Spinal cord (tissue), 10 donors: ENCODE results near the gene MVP. TPM values are rescaled to one million over a fixed set of nuclear protein-coding genes. Genes with fewer than 3 reads are reported as not detected.
"Not testable (repeated sequence)": the region's sequence is repeated elsewhere in the genome, so short reads cannot be mapped to it uniquely, and the experiment has no call there.

Experiments
- DNase-seq, 6 donors: peaks; one replicate each; pipeline versions ENCODE4 v3.0.0 to v3.0.0-alpha.2; 2013 to 2015; ENCODE audit warnings: low spot score in 6 of 6, low read depth in 4 of 6
- H3K27ac ChIP-seq: one replicate; pipeline ENCODE4 v1.5.1; 2013; ENCODE audit warnings: low read depth, low read length, control low read depth
- H3K27me3 ChIP-seq: one replicate; pipeline ENCODE4 v1.6.1; 2013; ENCODE audit warnings: low read length; ENCODE audit not compliant: control insufficient read depth, insufficient read depth
- H3K36me3 ChIP-seq: one replicate; pipeline ENCODE4 v1.6.1; 2013; ENCODE audit warnings: low read length; ENCODE audit not compliant: control insufficient read depth, insufficient read depth
- H3K4me1 ChIP-seq: one replicate; pipeline ENCODE4 v1.6.1; 2013; ENCODE audit warnings: low read length; ENCODE audit not compliant: control insufficient read depth, insufficient read depth
- H3K4me3 ChIP-seq: one replicate; pipeline ENCODE4 v1.5.1; 2013; ENCODE audit warnings: low read depth, low read length, control low read depth
- H3K9me3 ChIP-seq: one replicate; pipeline ENCODE4 v1.6.1; 2013; ENCODE audit warnings: low read length; ENCODE audit not compliant: control insufficient read depth, insufficient read depth
- WGBS: methylation state at CpG from one replicate; pipeline ENCODE4 v1.1.5; 2013; ENCODE audit warnings: missing lambda C conversion rate; ENCODE audit not compliant: insufficient coverage; 5-methylcytosine and 5-hydroxymethylcytosine counted together
- polyA plus RNA-seq, 2 donors: library from polyadenylated mRNA; unstranded; fragments of 120-200 nt; gene quantifications; one replicate each; pipeline ENCODE4 v1.2.1, GENCODE V29; 2013; ENCODE audit not compliant: insufficient read length in 2 of 2
- total RNA-seq, 2 donors: library from RNA; depleted of rRNA in 1 of 2; stranded (reverse); fragments of 120-200 nt in 1 of 2; fragments of >200 nt in 1 of 2; gene quantifications; one replicate each; pipeline versions ENCODE4 v1.2.3 to v1.2.4, GENCODE V29; 2013 to 2014
- donor health status: healthy.

Gene MVP
- total and polyA plus RNA-seq, 4 donors = 11.8 to 35.8 (median 17.6) TPM

DNA sequence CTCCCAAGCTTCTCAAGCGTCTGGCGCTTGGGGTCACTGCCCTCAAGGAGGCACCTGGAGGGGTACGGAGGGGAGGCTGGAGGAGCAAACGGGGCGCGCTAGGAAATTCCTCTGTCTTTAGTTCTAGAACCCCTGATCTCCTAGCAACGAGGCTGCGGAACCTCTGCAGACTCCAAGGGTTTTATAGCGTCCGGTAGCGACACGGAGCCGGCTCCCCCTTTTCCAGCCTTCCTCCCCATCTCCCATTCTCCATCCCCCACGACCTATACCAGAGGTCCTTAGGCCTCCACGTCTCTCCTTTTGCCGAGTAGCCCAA lies 43.4 kb downstream of the MVP start:
- peak overlapping the region; percentile 79 for H3K4me3 ChIP-seq
- WGBS = 35% methylated on average over 13 of the region's 16 CpGs
- H3K27ac ChIP-seq = peak overlapping the region; percentile 92

DNA sequence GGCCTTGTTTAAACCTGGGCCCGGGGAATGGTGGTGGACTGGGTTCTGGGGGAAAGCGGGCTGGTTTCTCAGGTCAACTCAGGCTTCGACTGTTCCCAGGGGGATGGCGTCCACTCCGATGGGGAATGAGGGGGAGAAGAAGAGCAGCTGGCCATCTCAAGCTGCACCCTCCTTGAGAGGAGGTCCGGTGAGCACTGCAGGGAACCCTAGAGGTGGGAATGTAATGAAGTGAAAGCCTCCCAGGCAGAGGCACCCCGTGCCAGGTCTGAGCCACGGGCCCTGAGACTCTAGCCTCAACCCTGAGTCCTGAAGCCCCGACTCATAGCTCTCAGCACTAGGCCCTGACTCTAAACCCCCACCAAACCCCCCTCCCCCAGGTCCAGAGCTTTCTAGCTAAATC lies 43.9 kb downstream of the MVP start:
- Histone ChIP-seq H3K36me3 (peaks cover 21% of the 10 kb centered on the region), H3K9me3 (no peaks in the 10 kb centered on the region), H3K4me1 (peaks cover 29% of the 10 kb centered on the region), H3K4me3 (no peak overlapping the region), H3K27me3 (no peaks in the 10 kb centered on the region), H3K27ac (no peak overlapping the region)
- 94% methylated on average over 7 of the region's 9 CpGs for WGBS
- no peak for DNase-seq

More for the DNA sequence above, 43.4 kb downstream of the MVP start:
- Histone ChIP-seq H3K27me3 (no peaks in the 10 kb centered on the region), H3K9me3 (no peaks in the 10 kb centered on the region), H3K36me3 (peaks cover 27% of the 10 kb centered on the region), H3K4me1 (peaks cover 29% of the 10 kb centered on the region)
- DNase-seq = no peak

DNA sequence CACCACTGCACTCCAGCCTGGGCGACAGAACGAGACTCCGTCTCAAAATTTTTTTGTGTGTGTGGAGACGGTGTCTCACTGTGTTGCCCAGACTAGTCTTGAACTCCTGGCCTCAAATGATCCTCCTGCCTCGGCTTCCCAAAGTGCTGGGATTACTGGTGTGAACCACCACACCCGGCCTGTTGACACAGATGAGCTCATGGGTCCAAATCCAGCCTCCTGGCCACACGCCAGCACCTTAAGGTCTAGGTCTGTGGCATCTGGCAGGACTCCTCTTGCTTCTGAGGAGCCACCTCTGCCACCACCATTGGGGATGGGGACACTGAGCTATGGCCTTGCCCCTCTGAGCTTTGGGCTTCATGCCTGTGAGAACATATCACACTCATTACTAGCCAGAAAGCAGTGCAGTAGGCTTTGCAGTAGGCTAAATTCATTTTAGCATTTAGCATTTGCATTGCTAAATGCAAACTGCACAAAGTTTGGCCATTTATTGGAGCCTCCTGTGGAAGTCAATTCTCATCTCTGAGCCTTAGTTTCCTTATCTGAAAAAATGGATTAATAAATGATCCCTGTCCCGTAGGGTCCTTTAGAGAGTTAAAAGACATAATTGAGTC lies 48.2 kb downstream of the MVP start:
- Histone ChIP-seq H3K27ac (no peak overlapping the region), H3K36me3 (peaks cover 29% of the 10 kb centered on the region), H3K9me3 (no peaks in the 10 kb centered on the region), H3K4me3 (no peak overlapping the region), H3K27me3 (no peaks in the 10 kb centered on the region), H3K4me1 (peaks cover 8% of the 10 kb centered on the region)
- 87% methylated on average over 8 of the region's 8 CpGs for whole genome bisulfite sequencing
- DNase-seq = no peak

DNA sequence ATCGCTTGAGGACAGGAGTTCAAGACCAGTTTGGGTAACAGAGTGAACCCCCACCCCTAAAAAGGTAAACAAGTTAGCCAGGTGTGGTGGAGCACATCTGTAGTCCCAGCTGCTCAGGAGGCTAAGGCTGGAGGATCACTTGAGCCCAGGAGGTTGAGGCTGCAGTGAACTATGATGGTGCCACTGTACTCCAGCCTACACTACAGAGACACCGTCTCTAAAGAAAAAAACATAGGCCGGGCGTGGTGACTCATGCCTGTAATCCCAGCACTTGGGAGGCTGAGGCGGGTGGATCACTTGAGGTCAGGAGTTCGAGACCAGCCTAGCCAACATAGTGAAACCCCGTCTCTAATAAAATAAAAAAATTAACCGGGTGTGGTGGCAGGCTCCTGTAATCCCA lies 48.8 kb downstream of the MVP start:
- H3K27me3 ChIP-seq, DNase-seq, H3K4me3 ChIP-seq, H3K9me3 ChIP-seq, H3K4me1 ChIP-seq, H3K27ac ChIP-seq: not testable (repeated sequence)
- 86% methylated on average over 4 of the region's 8 CpGs for WGBS
- H3K36me3 ChIP-seq = peaks cover 32% of the 10 kb centered on the region

- Histone ChIP-seq H3K36me3 (peaks cover 50% of the 10 kb centered on the region), H3K4me1 (peaks cover 8% of the 10 kb centered on the region), H3K27ac (no peak overlapping the region), H3K9me3 (no peaks in the 10 kb centered on the region), H3K4me3 (no peak overlapping the region), H3K27me3 (peaks cover 11% of the 10 kb centered on the region)
- WGBS = 94% methylated on average over 16 of the region's 16 CpGs
- no peak for DNase-seq
Observed at GRCh38 chr16:29871822-29872546, 51.7 kb downstream of the MVP start.

GRCh38 chr16:29873319-29873718 lies 53.1 kb downstream of the MVP start:
- Histone ChIP-seq H3K4me3 (no peak overlapping the region), H3K4me1 (peaks cover 14% of the 10 kb centered on the region), H3K9me3 (no peaks in the 10 kb centered on the region), H3K27me3 (peaks cover 23% of the 10 kb centered on the region), H3K27ac (no peak overlapping the region), H3K36me3 (peaks cover 58% of the 10 kb centered on the region)
- DNase-seq = no peak
- WGBS = 91% methylated on average over 24 of the region's 26 CpGs

- WGBS = 86% methylated on average over 6 of the region's 6 CpGs
- Histone ChIP-seq H3K27me3 (peaks cover 23% of the 10 kb centered on the region), H3K4me3 (no peak overlapping the region), H3K36me3 (peaks cover 72% of the 10 kb centered on the region), H3K27ac (no peak overlapping the region), H3K4me1 (peaks cover 14% of the 10 kb centered on the region), H3K9me3 (no peaks in the 10 kb centered on the region)
- no peak for DNase-seq
Observed at GRCh38 chr16:29875206-29875605, 54.9 kb downstream of the MVP start.

DNA sequence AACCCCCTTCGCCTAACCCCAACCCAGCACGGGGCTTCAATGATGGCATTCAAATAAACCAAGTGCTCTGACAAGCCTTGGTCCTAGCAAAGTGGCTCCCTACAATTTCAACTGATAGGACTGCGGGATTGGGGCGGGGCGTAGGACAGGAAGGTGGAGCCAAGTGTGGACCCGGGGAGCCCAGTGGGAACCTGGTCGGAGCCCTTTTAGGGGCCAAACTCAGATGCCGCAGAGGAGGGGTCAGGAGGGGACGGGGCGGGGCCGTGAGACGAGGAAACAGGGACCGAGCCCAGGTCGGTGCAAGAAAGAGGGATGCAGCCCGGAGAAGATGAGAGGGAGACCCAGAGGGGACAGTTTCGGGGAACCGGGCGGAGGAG lies 55.9 kb downstream of the MVP start:
- WGBS = 24% methylated on average over 16 of the region's 18 CpGs
- Histone ChIP-seq H3K4me3 (no peak overlapping the region), H3K4me1 (peaks cover 14% of the 10 kb centered on the region), H3K36me3 (peaks cover 63% of the 10 kb centered on the region), H3K9me3 (no peaks in the 10 kb centered on the region), H3K27me3 (peaks cover 23% of the 10 kb centered on the region), H3K27ac (no peak overlapping the region)
- no peak for DNase-seq

DNA sequence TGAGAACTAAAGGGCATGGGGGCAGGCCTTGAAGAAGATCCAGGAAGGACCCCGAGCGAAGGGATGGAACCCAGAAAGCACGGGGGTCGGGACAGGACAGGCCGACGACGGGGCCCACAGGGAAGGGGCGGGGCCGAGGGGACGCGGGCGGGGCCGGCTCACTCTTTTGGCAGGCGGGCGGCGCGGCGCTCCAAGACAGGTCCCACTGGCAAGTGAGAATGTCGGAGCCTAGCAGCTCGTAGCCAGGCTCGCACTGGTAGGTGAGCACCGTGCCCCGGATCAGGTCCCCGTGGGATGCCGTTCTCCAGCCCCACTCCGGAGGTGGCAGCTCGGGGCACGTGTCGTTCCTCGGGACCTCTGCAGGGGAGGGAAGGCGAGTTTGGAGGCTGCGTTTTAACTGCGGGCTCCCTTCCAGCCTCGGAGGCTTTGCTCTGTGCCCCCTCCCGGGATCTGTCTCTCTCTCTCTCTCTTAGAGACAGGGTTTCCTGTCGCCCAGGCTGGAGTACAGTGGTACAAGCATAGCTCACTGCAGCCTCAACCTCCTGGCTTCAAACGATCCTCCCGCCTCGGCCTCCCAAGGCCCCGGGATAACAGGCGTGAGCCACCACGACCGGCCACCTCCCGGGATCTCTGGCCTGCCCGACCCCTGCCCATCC lies 56.5 kb downstream of the MVP start:
- H3K36me3 ChIP-seq = peaks cover 59% of the 10 kb centered on the region
- peaks cover 14% of the 10 kb centered on the region for H3K4me1 ChIP-seq
- no peaks in the 10 kb centered on the region for H3K9me3 ChIP-seq
- no peak for DNase-seq
- H3K4me3 ChIP-seq = no peak overlapping the region
- no peak overlapping the region for H3K27ac ChIP-seq
- 10% methylated on average over 45 of the region's 45 CpGs for WGBS
- H3K27me3 ChIP-seq = peaks cover 23% of the 10 kb centered on the region
